Keratinocyte (primary cell): ENCODE measurements around the gene PXDN. TPM values are rescaled to one million over a fixed set of nuclear protein-coding genes. Genes with fewer than 3 reads are reported as not detected.

ENCODE experiments used
- DNase-seq: peaks from one replicate; pipeline ENCODE4 v3.0.0-alpha.2; 2011; ENCODE audit warnings: low read depth, missing footprints, low spot score
- FAIRE-seq: peaks from 2 replicates; lab custom pipeline; 2011; peaks lifted over from hg19 to GRCh38; lab: Jason Lieb, UNC
- H2AFZ ChIP-seq: 2 replicates; pipeline ENCODE4 v1.6.0; 2012; ENCODE audit warnings: low read length, control low read depth, inconsistent platforms; ENCODE audit not compliant: control insufficient read depth
- H3K27ac ChIP-seq: 2 replicates; pipeline ENCODE4 v1.5.1; 2011; ENCODE audit warnings: low read length; ENCODE audit not compliant: control insufficient read depth, insufficient read depth
- H3K27me3 ChIP-seq: 3 replicates; pipeline ENCODE4 v1.6.0; 2011; ENCODE audit warnings: low read length; ENCODE audit not compliant: control insufficient read depth, insufficient read depth; ENCODE audit errors: extremely low read depth
- H3K36me3 ChIP-seq, 2 experiments: 2 replicates in 1 of 2; 3 replicates in 1 of 2; pipeline ENCODE4 v1.5.1; 2011; ENCODE audit warnings: low read length in 2 of 2, mild to moderate bottlenecking in 1 of 2; ENCODE audit not compliant: control insufficient read depth in 2 of 2, insufficient read depth in 2 of 2; ENCODE audit errors: extremely low read depth in 1 of 2
- H3K4me1 ChIP-seq: 3 replicates; pipeline ENCODE4 v1.5.1; 2011; ENCODE audit warnings: low read length; ENCODE audit not compliant: control insufficient read depth, insufficient read depth; ENCODE audit errors: extremely low read depth
- H3K4me2 ChIP-seq: 3 replicates; pipeline ENCODE4 v1.6.0; 2011; ENCODE audit warnings: low read depth, low read length; ENCODE audit not compliant: control insufficient read depth, insufficient read depth; ENCODE audit errors: extremely low read depth
- H3K4me3 ChIP-seq, 3 experiments: fragments of 200-600 bp in 1 of 3; sonication (generic) in 1 of 3; 2 replicates in 2 of 3; 3 replicates in 1 of 3; pipeline ENCODE4 v1.5.1; 2011 to 2016; ENCODE audit warnings: low read length in 3 of 3, mild to moderate bottlenecking in 3 of 3, control low read depth in 2 of 3, inconsistent platforms in 1 of 3, low read depth in 1 of 3, mixed read lengths in 1 of 3, mixed run types in 1 of 3, moderate library complexity in 1 of 3; ENCODE audit not compliant: control insufficient read depth in 2 of 3, insufficient read depth in 2 of 3; ENCODE audit errors: extremely low read depth in 1 of 3
- H3K79me2 ChIP-seq: 2 replicates; pipeline ENCODE4 v1.6.0; 2012; ENCODE audit warnings: low read length; ENCODE audit not compliant: control insufficient read depth, insufficient read depth
- H3K9ac ChIP-seq: 3 replicates; pipeline ENCODE4 v1.6.0; 2011; ENCODE audit warnings: low read length; ENCODE audit not compliant: control insufficient read depth, insufficient read depth; ENCODE audit errors: extremely low read depth
- H3K9me1 ChIP-seq: 3 replicates; pipeline ENCODE4 v1.6.0; 2011; ENCODE audit warnings: low read length; ENCODE audit not compliant: control insufficient read depth, insufficient read depth; ENCODE audit errors: extremely low read depth
- H3K9me3 ChIP-seq: 2 replicates; pipeline ENCODE4 v1.5.1; 2012; ENCODE audit warnings: low read depth, low read length; ENCODE audit not compliant: control insufficient read depth
- H4K20me1 ChIP-seq: 3 replicates; pipeline ENCODE4 v1.6.0; 2011; ENCODE audit warnings: low read length; ENCODE audit not compliant: control insufficient read depth, insufficient read depth; ENCODE audit errors: extremely low read depth
- CTCF ChIP-seq, 3 experiments: IDR thresholded peaks in 1 of 3; conservative IDR thresholded peaks in 1 of 3; optimal IDR thresholded peaks in 1 of 3; 2 replicates in 2 of 3; 3 replicates in 1 of 3; pipeline versions ENCODE3 to v1.5.1; 2011; ENCODE audit warnings: low read length in 3 of 3, mild to moderate bottlenecking in 3 of 3, moderate library complexity in 2 of 3, control low read depth in 1 of 3, inconsistent platforms in 1 of 3; ENCODE audit not compliant: insufficient read depth in 2 of 3; ENCODE audit errors: extremely low read depth in 1 of 3
- EZH2 ChIP-seq: IDR thresholded peaks from one replicate; pipeline ENCODE4 v1.6.1; 2012; ENCODE audit warnings: inconsistent platforms, mild to moderate bottlenecking, low read length, moderate library complexity
- dilution Hi-C: fragments of 300-500 bp; cut with MboI; formaldehyde crosslinking; loops from one replicate; pipeline ENCODE4 v1.7.0; 2020; ENCODE audit warnings: low sequenced_read_pairs; ENCODE audit not compliant: extremely low pct_ligation_motif_present
- polyA plus RNA-seq, 5 experiments: library from polyadenylated mRNA; depleted of rRNA in 3 of 5; stranded (reverse) in 3 of 5; stranded (forward) in 1 of 5; unstranded in 1 of 5; fragments of >200 nt; gene quantifications; 1 replicate in 1 of 5; 2 replicates in 3 of 5; 3 replicates in 1 of 5; pipeline versions ENCODE4 v1.2.1 to v1.2.3, GENCODE V29; 2011 to 2012; ENCODE audit warnings: missing spikeins in 2 of 5, low read depth in 1 of 5, low replicate concordance in 1 of 5

PXDN gene
- polyA plus RNA-seq, 1 donor (not counting 4 experiments of a cell fraction or from before 2014, with no cell fraction given): 36.7 TPM

- Histone ChIP-seq H3K4me3 (no peak overlapping the region), H3K27ac (no peak overlapping the region), H3K36me3 (peaks cover 0 to 4% of the 10 kb centered on the region in 2 experiments), H3K27me3 (no peaks in the 10 kb centered on the region), H3K4me2 (no peak overlapping the region), H3K9ac (no peak overlapping the region), H3K4me1 (peaks cover 8% of the 10 kb centered on the region), H3K79me2 (peaks cover 76% of the 10 kb centered on the region), H3K9me3 (no peaks in the 10 kb centered on the region), H3K9me1 (no peaks in the 10 kb centered on the region), H4K20me1 (peaks cover 3% of the 10 kb centered on the region), H2AFZ (no peak overlapping the region)
- dilution Hi-C loops: loop anchor here (25.0 kb wide), 1 partner anchor 151 kb away; no protein-coding TSS in a partner anchor
- FAIRE-seq: no peak
- no peak for TF ChIP-seq CTCF (optimal IDR thresholded peaks at IDR 0.05 in 1 of 3, IDR thresholded peaks at IDR 0.05 in 1 of 3, conservative IDR thresholded peaks at IDR 0.05 in 1 of 3; ENCODE audit: extremely low read depth in 1 of 3, insufficient read depth in 2 of 3, low read length in 3 of 3)
- TF ChIP-seq EZH2: no peak
- DNase-seq: no peak
These were observed 5.5 kb downstream of the PXDN start for GRCh38 chr2:1738646-1739302.

DNA sequence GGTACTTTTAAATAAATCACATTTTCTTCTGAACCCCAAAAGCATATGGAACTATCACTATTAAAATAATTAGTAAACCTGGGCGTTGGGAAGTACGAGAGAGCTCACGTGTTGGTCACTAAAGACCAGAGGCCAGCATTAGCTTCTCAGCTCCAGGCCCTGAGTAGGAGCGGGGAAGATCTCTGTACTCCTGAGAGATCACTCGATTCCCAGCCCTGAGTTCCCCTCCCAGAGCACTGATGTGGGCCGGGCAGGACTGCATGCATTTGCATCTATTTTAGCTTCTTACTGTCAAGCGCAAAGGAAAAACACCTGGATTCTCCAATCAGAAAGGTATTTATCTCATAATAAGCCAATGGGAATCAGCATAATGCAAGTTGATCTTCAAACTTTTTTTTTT is 6.2 kb downstream of the PXDN start:
- DNase-seq: no peak
- peaks cover 3% of the 10 kb centered on the region for H4K20me1 ChIP-seq
- H3K27me3 ChIP-seq: no peaks in the 10 kb centered on the region
- no peak overlapping the region for H2AFZ ChIP-seq
- H3K4me2 ChIP-seq: no peak overlapping the region
- no peak for FAIRE-seq
- H3K27ac ChIP-seq: no peak overlapping the region
- no peak overlapping the region for H3K4me3 ChIP-seq
- H3K36me3 ChIP-seq: peaks cover 0 to 4% of the 10 kb centered on the region in 2 experiments
- H3K79me2 ChIP-seq: peaks cover 79% of the 10 kb centered on the region
- peaks cover 8% of the 10 kb centered on the region for H3K4me1 ChIP-seq
- dilution Hi-C loops: loop anchor here (25.0 kb wide), 1 partner anchor 151 kb away; no protein-coding TSS in a partner anchor
- H3K9me1 ChIP-seq: no peaks in the 10 kb centered on the region
- TF ChIP-seq CTCF (optimal IDR thresholded peaks at IDR 0.05 in 1 of 3, IDR thresholded peaks at IDR 0.05 in 1 of 3, conservative IDR thresholded peaks at IDR 0.05 in 1 of 3; ENCODE audit: extremely low read depth in 1 of 3, insufficient read depth in 2 of 3, low read length in 3 of 3): no peak
- TF ChIP-seq EZH2: no peak
- H3K9ac ChIP-seq: no peak overlapping the region
- H3K9me3 ChIP-seq: no peaks in the 10 kb centered on the region
